Myocyte (in vitro differentiated cells): ENCODE data around the gene CCDC91. TPM values are rescaled to one million over a fixed set of nuclear protein-coding genes. Genes with fewer than 3 reads are reported as not detected.
"Not testable (repeated sequence)": the region's sequence is repeated elsewhere in the genome, so short reads cannot be mapped to it uniquely, and the experiment has no call there.

Experiments
- DNase-seq: peaks from one replicate; pipeline ENCODE4 v3.0.0-alpha.2; 2012; ENCODE audit warnings: low read depth
- total RNA-seq: library from RNA; depleted of rRNA; stranded (reverse); fragments of >200 nt; gene quantifications from 2 replicates; pipeline ENCODE4 v1.2.3, GENCODE V29; 2014

The CCDC91 gene
- total RNA-seq, 1 donor from 2014 or later, result 17.5 TPM

DNA sequence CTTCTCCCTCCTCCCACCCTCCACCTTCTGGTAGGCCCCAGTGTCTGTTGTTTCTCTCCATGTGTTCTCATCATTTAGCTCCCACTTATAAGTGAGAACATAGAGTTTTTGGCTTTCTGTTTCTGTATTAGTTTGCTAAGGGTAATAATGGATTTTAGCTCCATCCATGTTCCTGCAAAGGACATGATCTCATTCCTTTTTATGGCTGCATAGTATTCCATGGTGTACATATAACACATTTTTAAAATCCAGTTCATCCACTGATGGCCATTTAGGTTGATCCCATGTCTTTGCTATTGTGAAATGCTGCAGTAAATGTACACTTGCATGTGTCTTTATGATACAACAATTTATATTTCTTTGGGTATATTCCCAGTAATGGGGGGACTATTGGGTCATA, 96.1 kb downstream of the CCDC91 start:
- DNase-seq, result no peak

DNA sequence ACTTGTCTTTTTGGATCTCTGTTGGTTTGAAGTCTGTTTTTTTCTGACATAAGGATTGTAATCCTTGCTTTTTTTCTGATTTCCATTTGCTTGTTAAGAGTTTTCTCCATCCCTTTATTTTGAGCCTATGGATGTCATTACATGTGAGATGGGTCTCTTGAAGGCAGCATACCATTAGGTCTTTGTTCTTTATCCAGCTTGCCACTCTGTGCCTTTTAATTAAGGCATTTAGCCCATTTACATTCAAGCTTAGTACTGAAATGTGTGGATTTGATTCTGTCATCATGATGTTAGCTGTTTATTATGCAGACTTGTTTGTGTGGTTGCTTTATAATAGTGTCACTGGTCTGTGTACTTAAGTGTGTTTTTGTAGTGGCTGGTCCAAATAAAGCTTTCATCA, 100.0 kb downstream of the CCDC91 start:
- DNase-seq, result no peak

DNA sequence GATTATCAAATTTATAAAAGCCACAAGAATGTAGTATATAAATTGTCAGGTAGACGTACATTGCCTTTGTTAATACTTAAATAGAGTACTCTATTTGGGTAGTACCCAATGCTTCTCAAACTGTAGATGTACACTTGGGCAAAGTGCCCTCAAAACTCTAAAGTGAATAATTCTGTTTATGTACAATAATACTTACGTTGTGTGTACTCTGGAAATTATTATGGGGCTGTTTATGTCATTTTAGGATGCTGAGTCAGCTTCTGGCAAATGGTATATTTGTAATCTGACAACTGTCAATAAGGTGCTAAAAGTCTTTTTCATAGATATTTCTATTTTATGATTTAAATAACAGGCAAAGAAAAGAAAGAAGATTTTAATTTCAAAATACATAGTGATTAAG, 102.4 kb downstream of the CCDC91 start:
- no peak for DNase-seq

DNA sequence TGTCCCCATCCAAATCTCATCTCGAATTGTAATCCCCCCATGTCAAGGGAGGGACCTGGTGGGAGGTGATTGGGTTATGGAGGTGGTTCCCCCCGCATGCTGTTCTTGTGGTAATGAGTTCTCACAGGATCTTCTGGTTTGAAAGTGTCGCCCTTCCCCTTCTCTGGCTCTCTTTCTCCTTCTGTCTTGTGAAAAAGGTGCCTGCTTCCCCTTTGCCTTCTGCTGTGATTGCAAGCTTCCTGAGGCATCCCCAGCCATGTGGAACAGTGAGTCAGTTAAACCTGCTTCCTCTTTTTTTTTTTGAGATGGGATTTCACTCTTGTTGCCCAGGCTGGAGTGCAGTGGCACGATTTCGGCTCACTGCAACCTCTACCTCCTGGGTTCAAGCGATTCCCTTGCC, 104.0 kb downstream of the CCDC91 start:
- DNase-seq, result no peak

DNA sequence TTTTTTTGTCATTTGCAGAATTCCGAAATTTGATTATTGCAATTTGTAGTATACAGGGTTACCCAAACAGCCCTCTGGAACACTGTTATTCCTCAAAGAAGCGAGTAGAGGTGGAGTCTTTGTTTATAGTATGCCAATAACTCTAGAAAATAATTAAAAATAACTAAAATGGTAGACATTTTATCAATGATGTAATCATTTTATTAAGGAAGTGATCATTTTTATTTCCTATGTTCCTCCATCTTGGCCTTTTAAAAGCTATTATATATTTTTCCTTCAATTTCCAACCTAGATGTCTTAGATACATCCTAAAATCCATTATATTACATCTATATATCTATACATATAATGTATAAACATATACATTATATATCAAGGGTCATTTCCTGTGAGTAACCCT, 106.0 kb downstream of the CCDC91 start:
- DNase-seq, result no peak

DNA sequence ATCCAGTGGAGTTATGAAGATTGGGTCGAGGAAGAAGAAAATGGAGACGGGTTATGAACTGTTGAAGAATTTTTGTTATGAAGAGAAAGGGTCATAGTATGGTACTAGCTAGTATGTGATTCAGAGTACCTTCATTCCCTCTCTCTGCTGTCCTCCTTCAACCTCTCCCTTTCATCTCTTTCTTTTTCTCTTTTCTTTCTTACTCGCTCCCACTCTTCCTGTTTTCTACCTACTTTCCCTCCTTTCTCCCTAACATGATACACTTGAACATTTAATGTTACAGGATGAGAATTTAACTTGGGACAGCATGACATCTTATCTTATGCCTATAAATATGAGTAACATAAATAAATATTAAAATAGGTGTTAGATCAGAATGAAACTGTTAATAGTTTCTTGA, 112.9 kb downstream of the CCDC91 start:
- DNase-seq, result no peak

DNA sequence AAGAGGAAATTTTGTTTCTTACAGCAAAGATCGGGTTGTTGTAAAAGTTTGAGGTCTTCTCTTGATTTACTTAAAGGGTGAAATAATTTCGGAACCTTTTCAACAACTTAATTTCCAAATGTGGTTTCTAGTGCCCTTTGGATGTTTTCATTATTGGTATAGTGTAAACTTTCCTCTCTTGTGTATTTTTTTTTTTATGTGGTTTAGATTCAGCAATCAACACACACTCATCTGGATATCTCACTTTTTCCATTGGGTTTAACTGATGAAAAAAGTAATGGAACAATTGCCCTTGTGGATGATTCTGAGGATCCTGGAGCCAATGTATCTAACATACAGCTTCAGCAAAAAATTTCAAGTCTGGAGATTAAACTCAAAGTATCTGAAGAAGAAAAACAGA, 116.3 kb downstream of the CCDC91 start:
- no peak for DNase-seq

DNA sequence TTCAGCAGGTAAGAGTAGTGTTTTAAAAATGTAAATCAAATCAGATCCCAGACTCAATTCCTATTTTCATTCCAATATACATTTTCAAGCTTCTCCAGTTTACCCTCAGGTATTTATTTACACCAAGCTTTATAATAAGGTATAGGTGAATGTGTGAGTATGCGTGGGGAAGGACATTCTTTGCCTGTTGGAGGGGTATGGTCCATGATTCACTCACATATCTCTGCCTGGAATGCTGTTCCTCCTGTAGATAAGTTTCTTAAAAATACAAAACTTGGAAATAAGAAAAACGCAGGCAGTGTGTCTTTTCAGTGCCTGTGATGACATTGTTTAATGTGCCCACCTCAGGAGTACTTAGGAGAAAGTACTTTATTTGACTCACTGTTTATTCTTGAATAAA, 118.6 kb downstream of the CCDC91 start:
- DNase-seq, result no peak

DNA sequence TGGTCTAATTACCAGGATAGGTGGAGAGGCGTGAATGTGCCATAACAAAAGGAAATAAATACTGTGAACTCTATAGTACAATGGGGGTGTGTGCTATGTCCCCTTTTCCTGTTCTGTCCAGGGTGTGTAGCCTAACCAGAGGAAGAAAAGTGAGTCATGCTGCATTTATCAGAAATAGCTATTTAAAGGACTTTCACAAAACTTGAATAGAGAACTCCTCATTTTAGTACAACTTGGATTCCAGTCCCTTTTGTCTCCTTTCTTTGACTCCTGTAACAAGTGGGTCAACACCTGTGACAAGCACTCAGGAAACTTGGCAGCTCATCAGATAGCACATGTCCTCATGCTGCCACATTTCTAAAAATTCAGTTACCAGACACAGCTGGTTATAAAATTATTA, 123.4 kb downstream of the CCDC91 start:
- DNase-seq, result peak; percentile 91

DNA sequence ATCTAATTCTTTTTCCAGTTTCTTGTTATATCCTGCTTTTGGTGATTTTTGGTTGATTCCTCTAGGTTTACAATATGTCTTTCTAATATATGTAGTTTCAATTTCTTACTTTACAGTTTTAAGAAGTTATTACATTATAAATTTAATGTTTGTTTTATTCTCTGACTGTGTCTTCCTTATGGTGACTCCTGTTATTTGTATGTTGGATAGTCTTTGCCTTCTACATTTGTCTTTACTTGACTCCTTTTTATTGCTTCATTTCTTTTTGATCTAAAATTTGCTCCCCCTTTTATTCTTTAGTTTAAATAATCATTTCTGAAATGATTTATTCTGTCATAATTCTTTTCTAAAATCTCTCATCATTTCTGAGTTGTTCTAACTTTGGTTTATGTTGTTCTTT, 125.8 kb downstream of the CCDC91 start:
- no peak for DNase-seq

DNA sequence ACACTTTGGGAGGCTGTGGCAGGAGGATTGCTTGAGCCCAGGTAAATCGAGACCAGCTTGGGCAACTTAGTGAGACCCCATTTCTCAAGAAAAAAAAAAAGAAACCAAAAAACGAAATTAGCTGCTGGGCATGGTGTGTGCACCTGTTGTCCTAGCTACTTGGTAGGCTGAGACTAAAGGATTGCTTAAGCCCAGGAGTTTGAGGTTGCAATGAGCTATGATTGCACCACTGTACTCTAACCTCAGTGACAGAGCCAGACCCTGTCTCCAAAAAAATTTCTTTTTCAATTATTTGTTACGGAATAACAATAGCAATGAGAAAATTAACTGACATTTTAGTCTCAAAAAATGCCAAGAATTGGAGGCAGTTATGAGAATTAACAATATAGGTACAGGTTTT, 128.0 kb downstream of the CCDC91 start:
- no peak for DNase-seq

DNA sequence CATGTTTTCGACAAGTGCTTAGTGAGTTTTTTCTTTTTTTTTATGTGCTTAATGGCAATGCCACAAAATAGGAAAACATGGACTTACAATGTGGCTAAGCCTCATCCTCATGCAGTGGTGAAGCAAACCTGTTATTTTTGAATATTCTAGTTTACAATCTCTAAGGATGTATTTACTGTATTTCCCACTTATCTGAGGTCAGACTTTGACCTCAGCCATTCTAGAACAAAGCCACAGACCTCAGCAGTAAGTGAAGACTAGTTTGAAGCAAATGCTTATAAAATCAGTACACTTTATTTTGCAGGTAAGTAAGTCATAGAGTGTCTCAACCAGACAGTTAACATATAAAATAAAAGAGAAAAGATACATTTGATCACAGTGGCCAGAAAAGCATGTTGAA, 130.1 kb downstream of the CCDC91 start:
- no peak for DNase-seq

DNA sequence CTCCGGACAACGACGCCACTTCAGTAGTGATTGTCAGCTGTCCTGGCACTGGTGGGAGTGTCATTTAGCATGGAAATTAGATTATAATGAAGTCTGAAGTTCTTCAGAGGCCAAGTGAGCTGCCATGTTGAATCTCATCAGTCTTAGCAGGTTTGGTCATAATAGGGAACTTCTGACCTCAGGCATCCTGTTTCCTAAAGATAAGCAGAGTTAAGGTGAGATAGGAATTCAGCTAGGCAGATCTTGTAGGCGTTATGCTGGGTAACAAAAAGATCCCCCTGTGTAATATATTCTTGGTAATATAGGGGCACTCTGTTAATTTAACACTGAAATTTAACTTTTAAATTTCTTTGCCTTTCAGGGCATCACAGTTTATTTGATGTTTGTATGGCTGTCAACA, 137.5 kb downstream of the CCDC91 start:
- no peak for DNase-seq

DNA sequence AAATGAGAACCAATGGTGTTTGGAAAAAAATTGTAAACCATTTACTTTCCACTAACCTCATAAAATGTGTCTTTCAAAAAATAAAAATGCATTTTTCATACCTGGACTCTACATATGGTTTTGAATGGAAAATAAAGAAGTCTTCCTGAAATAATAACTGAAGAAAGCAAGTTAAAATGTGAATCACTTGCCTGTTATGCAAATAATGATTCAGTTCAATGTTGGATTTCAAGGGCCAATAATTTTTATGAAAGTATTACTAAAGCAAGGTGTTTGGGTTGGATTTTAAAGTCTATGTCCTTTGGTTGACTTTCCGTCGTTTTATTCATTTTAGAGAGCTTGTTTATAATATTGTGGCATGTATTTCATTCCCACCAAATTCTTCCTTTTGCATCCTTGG, 138.7 kb downstream of the CCDC91 start:
- no peak for DNase-seq

DNA sequence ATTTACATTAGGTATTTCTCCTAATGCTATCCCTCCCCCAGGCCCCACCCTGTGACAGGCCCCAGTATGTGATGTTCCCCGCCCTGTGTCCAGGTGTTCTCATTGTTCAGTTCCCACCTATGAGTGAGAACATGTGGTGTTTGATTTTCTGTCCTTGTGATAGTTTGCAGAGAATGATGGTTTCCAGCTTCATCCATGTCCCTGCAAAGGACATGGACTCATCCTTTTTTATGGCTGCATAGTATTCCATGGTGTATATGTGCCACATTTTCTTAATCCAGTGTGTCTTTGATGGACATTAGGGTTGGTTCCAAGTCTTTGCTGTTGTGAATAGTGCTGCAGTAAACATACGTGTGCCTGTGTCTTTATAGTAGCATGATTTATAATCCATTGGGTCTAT, 139.5 kb downstream of the CCDC91 start:
- DNase-seq, result not testable (repeated sequence)

DNA sequence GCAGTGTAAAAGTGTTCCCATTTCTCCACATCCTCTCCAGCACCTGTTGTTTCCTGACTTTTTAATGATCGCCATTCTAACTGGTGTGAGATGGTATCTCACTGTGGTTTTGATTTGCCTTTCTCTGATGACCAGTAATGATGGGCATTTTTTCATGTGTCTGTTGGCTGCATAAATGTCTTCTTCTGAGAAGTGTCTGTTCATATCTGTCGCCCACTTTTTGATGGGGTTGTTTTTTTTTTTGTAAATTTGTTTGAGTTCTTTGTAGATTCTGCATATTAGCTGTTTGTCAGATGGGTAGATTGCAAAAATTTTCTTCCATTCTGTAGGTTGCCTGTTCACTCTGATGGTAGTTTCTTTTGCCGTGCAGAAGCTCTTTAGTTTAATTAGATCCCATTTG, 140.0 kb downstream of the CCDC91 start:
- DNase-seq, result not testable (repeated sequence)

DNA sequence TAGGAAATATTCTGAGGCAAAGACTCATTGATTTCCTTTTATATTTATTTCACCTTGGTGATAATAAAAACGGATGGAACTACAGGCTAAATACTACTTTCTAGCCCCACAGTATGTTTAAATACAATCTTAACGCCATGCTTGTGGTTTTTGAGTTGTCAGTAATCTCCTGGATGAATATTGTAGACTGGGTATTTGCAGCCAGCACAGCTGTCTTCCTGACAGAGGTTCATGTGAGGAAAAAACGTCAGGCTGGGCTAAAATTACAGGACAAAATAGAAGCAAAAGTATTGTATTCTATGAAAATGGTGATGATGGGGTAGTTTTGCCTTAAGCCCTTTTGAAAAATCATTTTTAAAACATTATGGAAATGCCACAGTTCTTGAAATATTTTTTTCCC, 140.9 kb downstream of the CCDC91 start:
- peak; percentile 71 for DNase-seq

DNA sequence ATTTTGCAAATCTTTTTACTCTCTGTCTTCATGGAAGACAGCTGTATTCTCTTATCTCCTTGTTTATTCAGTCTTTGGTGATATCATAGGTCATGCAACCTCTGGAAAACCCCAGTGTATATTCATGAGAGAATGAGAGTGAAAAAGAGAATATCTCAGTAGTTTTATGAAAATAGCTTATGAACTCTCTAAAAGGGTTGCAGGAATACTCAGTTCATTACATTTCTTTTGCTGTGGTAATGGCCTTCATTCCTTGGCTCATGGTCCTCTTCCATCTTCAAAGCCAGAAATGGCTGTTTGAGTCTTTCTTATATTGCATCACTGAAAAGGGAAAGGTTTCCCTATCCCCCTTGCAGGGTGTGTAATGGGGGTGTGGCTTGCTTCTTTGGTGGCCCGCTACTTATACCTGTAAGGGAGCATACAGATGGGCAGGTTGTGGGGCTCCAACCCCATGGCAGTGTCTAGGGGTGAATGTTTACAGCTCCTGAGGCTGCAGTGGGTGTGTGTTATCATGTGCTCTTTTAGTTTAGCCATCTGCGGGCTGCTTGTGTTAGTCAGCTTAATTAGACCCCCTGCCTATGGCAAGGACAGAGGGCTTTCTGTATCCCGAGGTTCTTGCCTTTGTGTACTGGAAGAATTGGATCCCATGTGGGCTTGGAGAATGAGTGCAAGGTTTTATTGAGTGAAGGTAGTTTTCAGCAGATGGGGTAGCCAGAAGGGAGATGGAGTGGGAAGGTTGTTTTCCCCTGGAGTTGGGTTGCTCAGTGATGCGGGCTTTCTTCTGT, 150.2 kb downstream of the CCDC91 start:
- no peak for DNase-seq

DNA sequence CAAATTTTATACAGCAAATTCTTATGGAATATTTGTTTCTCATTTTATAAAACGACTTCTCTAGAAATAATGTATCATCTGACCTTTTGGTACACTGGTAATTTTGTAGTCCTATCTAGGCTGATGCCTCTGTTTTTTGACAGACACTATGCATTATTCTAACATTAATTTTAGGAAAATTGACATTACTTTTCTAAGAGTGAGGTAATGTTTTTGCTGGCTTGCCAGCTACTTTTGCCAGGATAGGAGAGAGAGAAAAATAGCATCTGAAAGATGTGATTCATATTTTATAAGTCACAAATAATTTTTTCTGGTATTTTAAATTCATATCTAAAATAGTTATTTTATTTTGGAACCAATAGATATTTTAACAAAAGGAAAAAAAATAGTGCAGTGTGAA, 153.5 kb downstream of the CCDC91 start:
- DNase-seq, result no peak

DNA sequence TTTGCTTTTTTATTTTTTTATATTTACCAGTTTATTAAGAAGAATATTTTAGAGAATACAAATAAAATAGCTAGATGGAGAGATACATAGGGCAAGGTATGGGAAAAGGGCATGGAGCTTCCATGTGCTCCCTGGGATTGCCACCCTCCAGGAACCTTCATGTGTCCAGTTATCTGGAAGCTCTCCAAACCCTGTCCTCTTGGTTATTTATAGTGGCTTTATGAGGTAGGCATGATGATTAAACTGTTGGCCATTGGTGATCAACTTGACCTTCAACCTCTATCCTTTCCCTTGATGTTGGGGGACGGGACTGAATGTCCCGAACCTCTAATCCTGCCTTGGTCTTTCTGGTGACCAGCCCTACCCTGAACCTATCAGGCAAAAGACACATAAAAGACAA, 156.3 kb downstream of the CCDC91 start:
- DNase-seq, result peak; percentile 40

DNA sequence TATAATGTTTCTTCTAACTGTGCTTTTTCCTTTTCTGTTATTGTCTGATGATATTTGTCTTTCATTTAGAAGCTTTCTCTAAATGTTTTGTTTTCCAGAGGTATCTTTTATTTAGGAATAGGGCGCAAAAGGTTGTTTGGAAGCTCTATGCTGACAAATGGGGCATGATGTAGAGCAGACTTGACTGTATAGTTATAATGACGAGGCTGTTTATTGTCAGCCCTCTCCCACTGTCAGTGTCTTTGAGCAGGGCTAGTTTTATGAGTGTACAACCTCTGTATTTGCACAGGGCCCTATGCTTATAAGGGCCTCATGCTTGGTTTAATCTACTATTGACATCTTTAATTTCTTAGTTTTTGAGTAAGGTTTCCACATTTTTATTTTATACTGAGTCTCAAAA, 158.9 kb downstream of the CCDC91 start:
- no peak for DNase-seq

DNA sequence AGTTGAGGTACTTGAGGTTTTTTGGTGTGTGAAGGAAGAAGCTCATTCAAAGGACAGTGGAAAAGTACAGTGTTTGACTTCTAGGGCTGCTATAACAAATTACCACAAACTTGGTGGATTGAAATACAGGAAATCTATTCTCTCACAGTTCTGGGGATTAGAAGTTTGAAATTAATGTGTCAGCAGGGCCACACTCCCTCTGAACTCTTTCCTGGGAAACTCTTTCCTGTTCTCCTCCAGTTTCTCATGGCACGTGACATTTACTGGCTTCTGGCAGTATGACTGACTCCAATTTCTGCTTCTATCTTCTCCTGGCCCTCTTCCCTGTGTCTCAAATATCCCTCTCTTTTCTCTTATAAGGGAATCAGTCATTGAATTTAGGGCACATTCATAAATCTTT, 160.2 kb downstream of the CCDC91 start:
- DNase-seq, result peak; percentile 30

DNA sequence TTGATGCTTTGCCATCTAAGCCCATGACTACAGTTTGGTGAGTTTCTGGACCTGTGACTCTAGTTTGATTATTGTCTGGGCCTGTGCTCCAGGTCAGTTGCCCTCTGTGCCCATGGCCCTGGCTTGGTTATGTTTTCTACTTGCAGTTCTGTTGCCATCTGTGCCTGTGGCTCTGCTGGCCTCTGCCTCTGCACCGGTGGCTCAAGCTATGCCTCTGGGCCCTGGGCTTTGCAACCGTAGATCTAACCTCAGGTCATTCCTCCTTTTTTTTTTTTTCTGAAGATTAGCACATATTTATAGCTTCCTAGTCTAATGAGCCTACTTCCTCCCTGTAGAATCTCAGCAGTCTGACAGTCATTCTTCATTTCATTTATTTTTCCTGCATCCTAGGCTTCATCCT, 161.2 kb downstream of the CCDC91 start:
- DNase-seq, result no peak

DNA sequence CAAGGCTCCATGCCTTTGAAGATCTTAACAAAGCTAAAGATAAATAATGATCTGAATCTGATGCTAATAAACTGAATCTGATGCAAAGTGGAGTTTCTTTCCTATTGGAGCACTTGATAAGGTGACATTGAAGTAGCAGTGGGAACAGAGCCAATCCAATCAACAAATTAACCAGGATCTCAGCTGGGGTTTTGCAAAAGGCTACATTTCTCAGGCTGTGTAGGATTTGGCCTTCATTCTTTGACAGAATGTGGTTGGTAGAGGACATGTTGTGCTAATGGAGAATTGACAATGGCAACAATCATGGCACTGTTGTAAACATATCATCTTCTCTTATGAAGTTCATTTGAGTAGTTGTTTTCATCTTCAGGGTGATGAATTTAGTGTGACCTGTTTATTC, 164.9 kb downstream of the CCDC91 start:
- DNase-seq, result no peak
